Breast epithelium (tissue), 4 donors: ENCODE measurements around the gene WDR53. TPM values are rescaled to one million over a fixed set of nuclear protein-coding genes. Genes with fewer than 3 reads are reported as not detected.

Experiments used
- DNase-seq, 2 donors: peaks; one replicate each; pipeline ENCODE4 v3.0.0-alpha.2; 2019; ENCODE audit warnings: low spot score in 2 of 2
- H3K27ac ChIP-seq, 2 donors: fragments of 200-600 bp; sonication (generic) in 1 of 2; one replicate each; pipeline ENCODE4 v1.5.1; 2016 to 2019; ENCODE audit warnings: mild to moderate bottlenecking in 1 of 2
- H3K27me3 ChIP-seq, 2 donors: fragments of 200-600 bp; sonication (generic) in 1 of 2; one replicate each; pipeline versions ENCODE4 v1.5.1 to v1.6.0; 2017 to 2019; ENCODE audit warnings: control low read depth in 1 of 2, mild to moderate bottlenecking in 1 of 2
- H3K36me3 ChIP-seq: fragments of 200-600 bp; one replicate; pipeline ENCODE4 v1.5.1; 2019
- H3K4me1 ChIP-seq, 2 donors: fragments of 200-600 bp; sonication (generic); one replicate each; pipeline ENCODE4 v1.5.1; 2016 to 2019; ENCODE audit warnings: control low read depth in 1 of 2
- H3K4me3 ChIP-seq, 3 donors: fragments of 200-600 bp; sonication (generic); 1 replicate in 2 of 3; 2 replicates in 1 of 3; pipeline ENCODE4 v1.5.1; 2016 to 2019; ENCODE audit warnings: mild to moderate bottlenecking in 3 of 3, moderate library complexity in 2 of 3
- H3K9me3 ChIP-seq, 2 donors: fragments of 200-600 bp; sonication (generic) in 1 of 2; one replicate each; pipeline ENCODE4 v1.5.1; 2016 to 2019; ENCODE audit warnings: control low read depth in 1 of 2
- CTCF ChIP-seq, 3 donors: fragments of 450-650 bp; IDR thresholded peaks; one replicate each; pipeline ENCODE4 v1.5.1; 2016 to 2017; ENCODE audit warnings: antibody characterized with exemption in 3 of 3, mild to moderate bottlenecking in 3 of 3, moderate library complexity in 3 of 3
- POLR2A ChIP-seq: fragments of 450-650 bp; IDR thresholded peaks from one replicate; pipeline ENCODE4 v1.6.1; 2016; ENCODE audit warnings: antibody characterized with exemption, mild to moderate bottlenecking, moderate library complexity
- POLR2AphosphoS5 ChIP-seq, 3 donors: sonication (generic); formaldehyde crosslinking; IDR thresholded peaks; one replicate each; pipeline ENCODE4 v1.6.1; 2017; ENCODE audit warnings: antibody characterized with exemption in 3 of 3
- intact Hi-C: fragments of 100-400 bp; cut with DNase I; formaldehyde crosslinking; loops from one replicate; pipeline ENCODE4 v1.15.1; 2023; ENCODE audit warnings: low total_unique reads
- total RNA-seq, 3 donors: library from RNA; depleted of rRNA; stranded (reverse); fragments of >200 nt; gene quantifications; one replicate each; pipeline ENCODE4 v1.1.0, GENCODE V29; 2016

WDR53 gene
- total RNA-seq, 3 donors from 2014 or later: 4.9 to 8.2 (median 6.1) TPM

DNA sequence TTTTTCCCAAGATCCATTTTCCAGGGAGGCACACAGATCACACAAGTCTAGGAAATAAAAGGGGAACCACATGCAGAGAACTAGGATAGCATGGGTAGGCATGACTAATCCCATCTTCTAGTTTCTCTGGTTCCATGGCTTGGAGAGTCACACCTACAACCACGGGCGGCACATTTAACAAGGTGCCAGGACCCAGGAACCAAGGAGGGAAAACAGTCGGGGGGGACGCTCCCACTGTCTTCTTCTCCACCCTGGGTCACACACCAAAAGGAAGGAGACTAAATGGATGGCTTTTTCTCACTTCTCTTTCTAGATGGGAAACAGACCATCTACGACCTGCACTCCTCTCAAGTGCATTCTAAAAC is 48.7 kb downstream of the WDR53 start:
- DNase-seq: no peak
- peaks cover 51 to 57% of the 10 kb centered on the region in 2 donors for H3K9me3 ChIP-seq
- no peaks in the 10 kb centered on the region for H3K4me1 ChIP-seq
- intact Hi-C loops: loop anchor here (1.0 kb wide), 1 partner anchor 21 kb away; no protein-coding TSS in a partner anchor
- no peak overlapping the region for H3K4me3 ChIP-seq
- H3K27ac ChIP-seq: no peak overlapping the region
- no peaks in the 10 kb centered on the region for H3K36me3 ChIP-seq
- TF ChIP-seq CTCF (IDR thresholded peaks at IDR 0.05): no peak
- TF ChIP-seq POLR2AphosphoS5 (IDR thresholded peaks at IDR 0.05): no peak
- TF ChIP-seq POLR2A: no peak
- no peaks in the 10 kb centered on the region for H3K27me3 ChIP-seq

DNA sequence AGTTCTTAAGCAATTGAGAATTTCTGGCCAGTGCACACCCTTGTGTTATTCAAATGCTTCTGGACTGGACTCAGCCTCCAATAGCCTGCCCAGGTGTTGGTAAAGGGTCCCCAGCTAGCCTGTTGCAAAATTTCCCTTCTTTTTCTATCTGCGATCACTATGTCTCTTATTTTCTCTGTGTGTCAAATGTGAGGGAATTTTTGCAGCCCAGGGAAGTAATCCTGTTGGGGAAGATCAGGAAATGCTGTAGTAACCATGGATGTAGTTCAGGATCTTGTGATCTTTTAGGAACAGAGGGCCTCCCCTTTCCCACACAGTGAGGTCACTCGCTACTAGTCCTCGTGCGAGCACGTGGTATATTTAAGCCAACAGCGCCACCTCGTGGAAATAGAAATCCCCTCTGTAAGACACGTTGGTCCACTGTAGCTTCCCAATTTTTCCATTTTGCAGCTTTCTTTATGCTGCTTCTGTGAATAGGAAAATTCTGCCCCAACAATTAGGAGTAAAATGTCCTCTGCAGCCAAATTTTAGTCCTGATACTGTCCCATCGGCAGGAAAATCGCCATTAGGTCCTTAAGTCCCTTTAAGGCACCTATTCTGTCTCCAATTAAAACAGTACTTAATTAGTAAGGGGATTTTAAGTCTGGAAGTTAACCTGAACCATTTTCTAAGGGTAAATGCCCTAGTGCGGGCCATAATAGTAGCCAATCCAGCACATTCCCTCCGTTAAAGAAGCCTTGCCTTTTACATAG is 49.2 kb downstream of the WDR53 start:
- intact Hi-C loops: no loop called here
- no peaks in the 10 kb centered on the region for H3K4me1 ChIP-seq
- no peak for DNase-seq
- no peaks in the 10 kb centered on the region for H3K27me3 ChIP-seq
- H3K4me3 ChIP-seq: no peak overlapping the region
- H3K36me3 ChIP-seq: no peaks in the 10 kb centered on the region
- no peak overlapping the region for H3K27ac ChIP-seq
- TF ChIP-seq POLR2A: no peak
- TF ChIP-seq CTCF (IDR thresholded peaks at IDR 0.05): peak in 2 of 3 donors; percentile 12 to 28
- no peak for TF ChIP-seq POLR2AphosphoS5 (IDR thresholded peaks at IDR 0.05)
- peaks cover 49 to 57% of the 10 kb centered on the region in 2 donors for H3K9me3 ChIP-seq

DNA sequence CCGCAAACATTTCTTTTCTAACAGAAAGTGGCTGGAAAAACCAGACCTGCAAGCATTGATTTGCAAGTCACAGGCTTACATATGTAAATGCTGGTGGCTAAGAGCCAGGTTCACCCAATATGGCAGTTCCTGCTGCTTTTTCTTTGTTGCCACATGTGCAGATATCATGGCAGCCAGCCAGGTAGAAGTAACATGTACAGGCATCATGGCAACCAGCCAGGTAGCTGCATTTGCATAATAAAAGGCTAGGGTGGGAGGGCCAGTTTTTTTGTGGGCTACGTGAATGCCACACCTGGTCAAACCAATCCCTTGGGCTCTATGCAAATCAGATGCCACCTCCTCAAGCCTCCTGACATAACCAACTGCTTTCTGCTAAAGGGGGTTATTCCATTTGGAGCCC is 50.4 kb downstream of the WDR53 start:
- DNase-seq: no peak
- no peak overlapping the region for H3K4me3 ChIP-seq
- H3K36me3 ChIP-seq: no peaks in the 10 kb centered on the region
- H3K4me1 ChIP-seq: no peaks in the 10 kb centered on the region
- no peak overlapping the region for H3K27ac ChIP-seq
- TF ChIP-seq CTCF (IDR thresholded peaks at IDR 0.05) (no peak), POLR2AphosphoS5 (IDR thresholded peaks at IDR 0.05) (no peak), POLR2A (no peak)
- H3K27me3 ChIP-seq: no peaks in the 10 kb centered on the region
- intact Hi-C loops: no loop called here
- H3K9me3 ChIP-seq: peaks cover 47 to 57% of the 10 kb centered on the region in 2 donors

DNA sequence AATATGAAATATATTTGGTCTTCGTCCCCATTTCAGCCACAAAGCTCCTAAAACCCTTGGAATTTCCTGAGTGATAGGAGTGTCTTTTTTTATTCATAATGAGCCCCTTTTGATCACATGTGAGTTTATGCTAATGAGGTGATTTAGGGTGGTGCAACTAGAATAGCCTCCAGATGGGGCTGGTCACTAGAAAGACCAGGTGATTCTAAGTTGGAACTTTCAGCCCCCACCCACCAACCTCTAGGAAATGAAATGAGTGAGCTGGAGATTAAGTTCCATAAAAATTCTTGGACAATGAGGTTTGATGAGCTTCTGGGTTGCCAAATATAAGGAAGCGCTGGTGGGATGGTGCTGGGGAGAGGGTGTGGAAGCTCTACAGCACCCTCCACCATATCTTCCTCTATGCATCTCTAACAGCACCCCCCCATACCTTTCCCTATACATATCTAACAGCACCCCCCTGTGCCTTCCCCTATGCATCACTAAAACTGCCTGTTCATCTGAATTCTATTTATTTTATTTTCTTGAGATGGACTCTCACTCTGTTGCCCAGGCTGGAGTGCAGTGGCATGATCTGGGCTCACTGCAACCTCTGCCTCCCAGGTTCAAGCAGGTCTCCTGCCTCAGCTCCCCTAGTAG is 51.1 kb downstream of the WDR53 start:
- H3K4me3 ChIP-seq: no peak overlapping the region
- no peak overlapping the region for H3K27ac ChIP-seq
- DNase-seq: no peak
- no peaks in the 10 kb centered on the region for H3K4me1 ChIP-seq
- no peak for TF ChIP-seq CTCF (IDR thresholded peaks at IDR 0.05)
- H3K27me3 ChIP-seq: no peaks in the 10 kb centered on the region
- no peaks in the 10 kb centered on the region for H3K36me3 ChIP-seq
- peaks cover 43 to 52% of the 10 kb centered on the region in 2 donors for H3K9me3 ChIP-seq
- intact Hi-C loops: no loop called here

DNA sequence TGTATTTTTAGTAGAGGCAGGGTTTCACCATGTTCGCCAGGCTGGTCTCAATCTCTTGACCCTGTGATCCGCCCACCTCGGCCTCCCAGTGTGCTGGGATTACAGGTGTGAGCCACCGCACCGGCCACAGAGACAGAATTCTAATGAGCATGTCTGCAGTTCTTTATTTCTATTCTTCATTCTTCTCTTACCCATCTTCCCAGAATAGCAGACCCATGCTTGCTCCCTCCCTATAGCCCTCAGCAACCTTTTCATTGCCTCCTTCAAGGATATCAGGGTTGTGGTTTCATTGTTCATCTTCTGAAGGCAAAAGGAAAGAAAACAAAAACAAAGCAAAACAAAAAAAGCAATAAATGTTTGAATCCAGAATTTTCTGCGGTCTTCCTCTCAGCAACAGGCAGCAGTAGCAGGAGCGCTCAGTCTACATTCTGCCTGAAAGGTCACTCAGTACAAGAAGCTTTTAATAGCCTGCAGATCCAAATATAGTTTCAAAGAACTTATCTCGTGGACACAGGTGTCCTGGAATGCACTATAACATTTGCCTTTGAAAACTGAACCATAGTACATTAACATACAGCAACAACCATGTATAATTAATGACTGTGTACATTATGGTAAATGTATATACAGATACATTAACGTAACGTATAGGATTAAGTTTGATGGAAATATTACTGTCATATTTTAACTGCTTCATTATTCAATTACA is 53.3 kb downstream of the WDR53 start, which contains the start of gene SMCO1:
SMCO1 (minus strand) TSS at position 434 of the 709 bp plus-strand sequence; CDS start at position 297, 137 bp downstream.
- H3K27me3 ChIP-seq: no peaks in the 10 kb centered on the region
- no peaks in the 10 kb centered on the region for H3K4me1 ChIP-seq
- H3K36me3 ChIP-seq: no peaks in the 10 kb centered on the region
- DNase-seq: no peak
- H3K9me3 ChIP-seq: peaks cover 28 to 30% of the 10 kb centered on the region in 2 donors
- no peak within 1 kb of the TSS for H3K4me3 ChIP-seq
- intact Hi-C loops: no loop called here
- TF ChIP-seq POLR2A (no peak), POLR2AphosphoS5 (IDR thresholded peaks at IDR 0.05) (no peak), CTCF (IDR thresholded peaks at IDR 0.05) (no peak)
- no peak within 1 kb of the TSS for H3K27ac ChIP-seq
